T-helper 2 cell treated with Interferon-gamma antibody and Interleukin-4, amounts not matched to agents 5 μg/mL and 100 μg/mL, for 36 hours (primary cell): ENCODE measurements around the gene POT1.
"Not testable (repeated sequence)": the region's sequence is repeated elsewhere in the genome, so short reads cannot be mapped to it uniquely, and the experiment has no call there.

Experiments used
- DNase-seq: peaks from one replicate; pipeline ENCODE4 v3.0.0; 2021; ENCODE audit warnings: low spot score
- H3K27ac Mint-ChIP-seq: one replicate; pipeline ENCODE4 v1.8.0; 2021; ENCODE audit warnings: mild to moderate bottlenecking, mixed read lengths
- H3K27me3 Mint-ChIP-seq: one replicate; pipeline ENCODE4 v1.8.0; 2021; ENCODE audit warnings: low read depth, mixed read lengths
- H3K36me3 Mint-ChIP-seq: one replicate; pipeline ENCODE4 v1.8.0; 2021; ENCODE audit warnings: low read depth, mixed read lengths
- H3K4me1 Mint-ChIP-seq: one replicate; pipeline ENCODE4 v1.8.0; 2021; ENCODE audit warnings: low read depth, mixed read lengths
- H3K4me3 Mint-ChIP-seq: one replicate; pipeline ENCODE4 v1.8.0; 2022; ENCODE audit warnings: mild to moderate bottlenecking, moderate library complexity, mixed read lengths
- H3K9me3 Mint-ChIP-seq: one replicate; pipeline ENCODE4 v1.8.0; 2021; ENCODE audit warnings: mixed read lengths

POT1 gene, protein sequence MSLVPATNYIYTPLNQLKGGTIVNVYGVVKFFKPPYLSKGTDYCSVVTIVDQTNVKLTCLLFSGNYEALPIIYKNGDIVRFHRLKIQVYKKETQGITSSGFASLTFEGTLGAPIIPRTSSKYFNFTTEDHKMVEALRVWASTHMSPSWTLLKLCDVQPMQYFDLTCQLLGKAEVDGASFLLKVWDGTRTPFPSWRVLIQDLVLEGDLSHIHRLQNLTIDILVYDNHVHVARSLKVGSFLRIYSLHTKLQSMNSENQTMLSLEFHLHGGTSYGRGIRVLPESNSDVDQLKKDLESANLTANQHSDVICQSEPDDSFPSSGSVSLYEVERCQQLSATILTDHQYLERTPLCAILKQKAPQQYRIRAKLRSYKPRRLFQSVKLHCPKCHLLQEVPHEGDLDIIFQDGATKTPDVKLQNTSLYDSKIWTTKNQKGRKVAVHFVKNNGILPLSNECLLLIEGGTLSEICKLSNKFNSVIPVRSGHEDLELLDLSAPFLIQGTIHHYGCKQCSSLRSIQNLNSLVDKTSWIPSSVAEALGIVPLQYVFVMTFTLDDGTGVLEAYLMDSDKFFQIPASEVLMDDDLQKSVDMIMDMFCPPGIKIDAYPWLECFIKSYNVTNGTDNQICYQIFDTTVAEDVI

DNA sequence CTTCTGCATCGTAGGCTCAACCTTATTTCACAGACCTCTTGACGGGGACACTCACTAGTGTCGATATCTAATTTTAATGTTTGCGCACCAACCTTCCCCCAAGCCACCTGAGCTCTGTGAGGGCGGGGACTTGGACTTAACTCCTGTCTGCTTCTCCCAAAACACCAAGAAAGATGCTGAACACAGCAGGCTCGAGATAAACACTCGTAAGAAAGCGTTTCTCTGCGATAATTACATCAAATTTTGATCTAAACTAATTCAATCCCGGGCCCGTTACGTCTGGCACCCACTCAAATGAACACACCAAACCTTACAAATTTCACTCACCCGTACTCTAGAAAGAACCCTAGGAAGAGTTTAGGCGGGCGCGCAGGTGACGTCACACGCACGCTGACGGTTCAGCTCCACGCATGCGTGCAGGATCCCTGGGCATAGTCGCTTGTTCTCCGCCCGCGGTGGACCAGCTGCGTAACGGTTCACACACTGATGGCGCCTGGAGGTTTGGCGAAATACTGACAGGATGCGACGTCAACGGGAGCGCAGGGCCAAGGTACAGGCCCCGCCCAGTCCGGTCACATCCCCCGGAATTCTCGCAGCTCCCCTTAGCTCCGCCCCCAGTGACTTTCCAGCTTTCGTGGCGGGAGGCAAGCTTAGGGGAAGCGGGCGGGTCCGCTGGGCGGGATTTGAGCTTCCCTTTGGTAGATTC lies at the start of gene POT1:
TSS of gene POT1 (minus strand) at position 359 of the 706 bp plus-strand sequence. CDS start 32,652 bp downstream, outside the sequence.
- H3K4me3 Mint-ChIP-seq: peak within 1 kb of the TSS; percentile 98
- H3K9me3 Mint-ChIP-seq: no peaks in the 10 kb centered on the region
- peaks cover 22% of the 10 kb centered on the region for H3K36me3 Mint-ChIP-seq
- DNase-seq: peak; percentile 98
- peak within 1 kb of the TSS; percentile 90 for H3K27ac Mint-ChIP-seq
- H3K27me3 Mint-ChIP-seq: peaks cover 5% of the 10 kb centered on the region
- peaks cover 33% of the 10 kb centered on the region for H3K4me1 Mint-ChIP-seq

DNA sequence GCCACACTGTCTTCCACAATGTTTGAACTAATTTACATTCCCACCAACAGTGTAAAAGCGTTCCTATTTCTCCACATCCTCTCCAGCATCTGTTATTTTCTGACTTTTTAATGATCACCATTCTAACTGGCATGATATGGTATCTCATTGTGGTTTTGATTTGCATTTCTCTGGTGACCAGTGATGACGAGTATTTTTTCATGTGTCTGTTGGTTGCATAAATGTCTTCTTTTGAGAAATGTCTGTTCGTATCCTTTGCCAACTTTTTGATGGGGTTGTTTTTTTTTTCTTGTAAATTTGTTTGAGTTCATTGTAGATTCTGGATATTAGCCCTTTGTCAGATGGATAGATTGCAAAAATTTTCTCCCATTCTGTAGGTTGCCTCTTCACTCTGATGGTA lies 45.5 kb upstream of the POT1 start:
- not testable (repeated sequence) for H3K4me3 Mint-ChIP-seq, H3K36me3 Mint-ChIP-seq, H3K27me3 Mint-ChIP-seq, DNase-seq, H3K9me3 Mint-ChIP-seq, H3K27ac Mint-ChIP-seq, H3K4me1 Mint-ChIP-seq

DNA sequence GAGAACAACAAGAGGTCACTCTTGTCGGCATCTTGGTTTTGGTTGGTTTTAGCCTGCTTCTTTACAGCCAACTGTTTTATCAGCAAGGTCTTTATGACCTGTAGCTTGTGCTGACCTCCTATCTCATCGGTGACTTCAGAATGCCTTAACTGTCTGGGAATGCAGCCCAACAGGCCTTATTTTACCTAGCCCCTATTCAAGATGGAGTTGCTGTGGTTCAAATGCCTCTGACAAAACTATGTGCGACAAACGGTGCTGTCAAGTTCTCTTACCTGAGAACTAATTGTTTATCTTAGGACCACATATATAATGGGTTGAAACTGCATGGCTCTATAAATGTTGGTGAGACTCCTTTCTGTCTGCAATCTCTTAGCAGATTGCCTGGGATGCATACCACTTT lies 35.9 kb upstream of the POT1 start:
- Mint-ChIP-seq H3K9me3 (no peaks in the 10 kb centered on the region), H3K4me1 (no peaks in the 10 kb centered on the region), H3K4me3 (no peak overlapping the region)

DNA sequence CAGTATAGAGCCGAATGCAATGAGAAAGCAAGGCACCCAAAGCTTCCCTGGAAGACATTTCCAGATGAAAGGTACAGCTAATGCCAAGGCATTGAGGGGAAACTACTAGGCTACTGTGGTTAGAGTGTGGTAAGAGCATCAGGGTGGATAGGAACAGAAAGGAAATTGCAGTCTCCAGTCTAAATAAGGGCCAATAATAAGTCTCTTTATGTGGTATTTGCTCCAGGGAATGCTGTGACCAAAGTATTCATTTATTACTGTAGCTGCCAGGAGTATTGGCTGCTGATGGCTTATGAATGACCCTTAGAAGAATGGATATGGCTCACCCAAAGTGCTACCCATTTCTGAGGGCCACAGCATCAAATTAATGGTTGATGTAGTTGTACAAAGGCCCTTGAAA lies 30.1 kb upstream of the POT1 start:
- H3K4me1 Mint-ChIP-seq: no peaks in the 10 kb centered on the region
- no peaks in the 10 kb centered on the region for H3K36me3 Mint-ChIP-seq
- H3K27ac Mint-ChIP-seq: no peak overlapping the region
- H3K9me3 Mint-ChIP-seq: peaks cover 7% of the 10 kb centered on the region
- no peaks in the 10 kb centered on the region for H3K27me3 Mint-ChIP-seq
- DNase-seq: no peak
- no peak overlapping the region for H3K4me3 Mint-ChIP-seq

More for the DNA sequence above, 35.9 kb upstream of the POT1 start:
- no peaks in the 10 kb centered on the region for H3K27me3 Mint-ChIP-seq
- H3K36me3 Mint-ChIP-seq: no peaks in the 10 kb centered on the region
- no peak overlapping the region for H3K27ac Mint-ChIP-seq
- no peak for DNase-seq

DNA sequence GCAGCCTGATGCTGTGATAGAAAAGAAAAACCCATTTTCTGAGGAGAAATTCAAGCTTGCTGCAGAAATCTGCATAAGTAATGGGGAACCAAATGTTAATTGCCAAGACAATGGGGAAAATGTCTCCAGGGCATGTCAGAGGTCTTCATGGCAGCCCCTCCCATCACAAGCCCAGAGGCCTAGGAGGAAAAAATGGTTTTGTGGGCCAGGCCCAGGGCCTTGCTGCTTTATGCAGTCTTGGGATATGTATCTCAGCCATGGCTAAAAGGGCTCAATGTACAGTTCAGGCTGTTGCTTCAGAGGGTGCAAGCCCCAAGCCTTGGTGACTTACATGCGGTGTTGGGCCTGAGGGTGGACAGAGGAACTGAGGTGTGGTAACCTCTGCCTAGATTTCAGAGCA lies 28.3 kb upstream of the POT1 start:
- not testable (repeated sequence) for H3K27me3 Mint-ChIP-seq, H3K4me1 Mint-ChIP-seq, H3K36me3 Mint-ChIP-seq

DNA sequence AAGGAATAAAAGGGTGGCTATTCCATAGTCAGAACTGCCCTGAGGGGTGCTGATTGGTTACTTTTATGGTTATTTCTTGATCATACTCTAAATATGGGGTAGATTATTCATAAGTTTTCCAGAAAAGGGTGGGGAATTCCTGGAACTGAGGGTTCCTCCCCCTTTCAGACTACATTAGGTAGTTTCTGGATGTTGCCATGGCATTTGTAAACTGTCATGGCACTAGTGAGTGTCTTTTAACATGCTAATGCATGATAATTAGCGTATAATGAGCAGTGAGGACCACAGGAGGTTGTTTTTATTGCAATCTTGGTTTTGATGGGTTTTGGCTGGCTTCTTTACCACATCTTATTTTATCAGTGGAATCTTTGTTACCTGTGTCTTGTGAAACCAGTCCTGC lies 26.5 kb upstream of the POT1 start:
- Mint-ChIP-seq H3K27ac (no peak overlapping the region), H3K4me3 (no peak overlapping the region)

More for the DNA sequence above, 28.3 kb upstream of the POT1 start:
- not testable (repeated sequence) for DNase-seq, H3K9me3 Mint-ChIP-seq, H3K27ac Mint-ChIP-seq, H3K4me3 Mint-ChIP-seq

DNA sequence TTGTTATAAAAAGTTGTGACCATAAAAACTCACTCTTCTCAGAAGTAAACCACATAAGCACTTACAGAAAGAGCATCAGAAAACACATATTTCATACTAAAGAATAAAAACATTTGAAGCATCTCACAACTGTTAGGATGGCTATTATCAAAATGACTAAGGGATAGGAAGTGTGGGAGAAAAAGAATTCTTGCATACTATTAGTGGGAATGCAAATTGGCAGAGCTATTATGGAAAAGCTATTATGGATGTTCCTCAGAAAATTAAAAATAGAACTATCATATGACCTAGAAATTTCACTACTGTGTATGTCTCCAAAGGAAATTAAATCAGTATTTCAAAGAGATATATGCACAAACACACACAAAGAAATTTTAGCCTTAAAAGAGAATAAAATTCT lies 25.2 kb upstream of the POT1 start:
- H3K27ac Mint-ChIP-seq: no peak overlapping the region
- H3K4me3 Mint-ChIP-seq: no peak overlapping the region
- no peaks in the 10 kb centered on the region for H3K27me3 Mint-ChIP-seq
- peaks cover 7% of the 10 kb centered on the region for H3K9me3 Mint-ChIP-seq
- H3K36me3 Mint-ChIP-seq: no peaks in the 10 kb centered on the region
- no peaks in the 10 kb centered on the region for H3K4me1 Mint-ChIP-seq
- DNase-seq: no peak

More for the DNA sequence above, 26.5 kb upstream of the POT1 start:
- DNase-seq: no peak
- H3K36me3 Mint-ChIP-seq: no peaks in the 10 kb centered on the region
- peaks cover 7% of the 10 kb centered on the region for H3K9me3 Mint-ChIP-seq
- H3K27me3 Mint-ChIP-seq: no peaks in the 10 kb centered on the region
- H3K4me1 Mint-ChIP-seq: no peaks in the 10 kb centered on the region

DNA sequence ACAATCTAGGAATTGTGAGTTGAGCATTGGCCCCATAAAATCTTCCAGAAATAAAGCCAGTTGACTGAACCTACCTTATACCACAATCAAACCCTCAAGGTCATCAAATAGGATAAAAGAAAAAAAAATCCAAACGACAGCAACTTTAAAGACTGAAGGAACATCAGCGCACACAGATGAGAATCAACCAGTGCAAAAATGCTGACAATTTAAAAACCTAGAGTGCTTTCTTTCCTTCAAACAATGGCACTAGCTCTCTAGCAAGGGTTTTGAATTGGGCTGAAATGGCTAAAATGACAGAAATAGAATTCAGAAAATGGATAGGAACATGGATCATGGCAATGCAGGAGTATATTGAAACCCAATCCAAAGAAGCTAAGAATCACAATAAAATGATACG lies 16.1 kb upstream of the POT1 start:
- Mint-ChIP-seq H3K36me3 (no peaks in the 10 kb centered on the region), H3K4me1 (no peaks in the 10 kb centered on the region), H3K9me3 (no peaks in the 10 kb centered on the region), H3K27ac (no peak overlapping the region), H3K4me3 (no peak overlapping the region), H3K27me3 (no peaks in the 10 kb centered on the region)
- DNase-seq: no peak

DNA sequence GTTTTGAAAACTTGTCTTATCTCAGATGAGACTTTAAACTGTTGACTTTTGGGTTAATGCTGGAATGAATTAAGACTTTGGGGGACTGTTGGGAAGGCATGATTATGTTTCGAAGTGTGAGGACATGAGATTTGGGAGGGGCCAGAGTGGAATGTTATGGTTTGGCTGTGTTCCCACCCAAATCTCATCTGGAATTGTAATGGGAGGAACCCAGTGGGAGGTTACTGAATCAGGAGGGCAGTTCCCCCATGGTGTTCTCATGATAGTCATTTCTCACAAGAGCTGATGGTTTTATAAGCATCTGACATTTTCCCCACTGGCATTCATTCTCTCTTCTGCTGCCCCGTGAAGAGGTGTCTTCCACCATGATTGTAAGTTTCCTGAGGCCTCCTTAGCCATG lies 13.8 kb upstream of the POT1 start:
- Mint-ChIP-seq H3K4me1 (no peaks in the 10 kb centered on the region), H3K9me3 (no peaks in the 10 kb centered on the region), H3K4me3 (no peak overlapping the region), H3K27me3 (peaks cover 5% of the 10 kb centered on the region), H3K36me3 (no peaks in the 10 kb centered on the region), H3K27ac (no peak overlapping the region)
- no peak for DNase-seq

DNA sequence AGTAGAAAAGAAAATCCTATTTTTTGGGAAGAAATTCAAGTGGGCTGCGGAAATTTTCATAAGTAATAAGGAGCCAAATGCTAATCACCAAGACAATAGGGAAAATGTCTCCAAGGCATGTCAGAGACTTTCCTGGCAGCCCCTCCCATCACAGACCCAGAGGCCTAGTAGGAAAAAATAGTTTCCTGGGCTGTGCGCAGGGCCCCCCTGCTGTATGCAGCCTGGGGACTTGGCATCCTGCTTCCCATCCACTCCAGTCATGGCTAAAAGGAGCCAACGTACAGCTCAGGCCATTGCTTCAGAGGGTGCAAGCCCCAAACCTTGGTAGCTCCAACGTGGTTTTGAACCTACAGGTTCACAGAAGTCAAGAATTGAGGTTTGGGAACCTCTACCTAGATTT lies 12.8 kb upstream of the POT1 start:
- peaks cover 5% of the 10 kb centered on the region for H3K27me3 Mint-ChIP-seq
- DNase-seq: no peak
- no peaks in the 10 kb centered on the region for H3K4me1 Mint-ChIP-seq
- no peaks in the 10 kb centered on the region for H3K36me3 Mint-ChIP-seq
- H3K4me3 Mint-ChIP-seq: no peak overlapping the region
- no peaks in the 10 kb centered on the region for H3K9me3 Mint-ChIP-seq
- no peak overlapping the region for H3K27ac Mint-ChIP-seq

DNA sequence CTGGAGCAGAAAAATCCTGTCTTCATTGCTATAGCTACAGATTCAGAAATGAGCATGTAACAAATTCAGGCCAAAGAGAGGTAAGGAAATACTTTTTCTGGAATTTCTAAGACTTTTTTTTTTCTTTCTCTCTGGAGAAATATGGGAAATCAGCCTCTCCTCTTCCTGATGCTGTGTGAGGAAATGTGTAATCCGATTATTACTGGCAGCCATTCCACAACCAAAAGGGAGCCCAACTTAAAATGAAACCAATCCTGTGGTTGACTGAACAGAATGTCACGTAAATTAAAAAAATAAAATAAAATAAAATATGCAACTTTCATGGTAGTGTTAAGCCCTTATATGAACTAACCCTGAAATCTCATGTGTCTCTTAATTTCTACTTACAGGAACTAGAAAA lies 10.7 kb upstream of the POT1 start:
- no peak overlapping the region for H3K27ac Mint-ChIP-seq
- H3K9me3 Mint-ChIP-seq: no peaks in the 10 kb centered on the region

DNA sequence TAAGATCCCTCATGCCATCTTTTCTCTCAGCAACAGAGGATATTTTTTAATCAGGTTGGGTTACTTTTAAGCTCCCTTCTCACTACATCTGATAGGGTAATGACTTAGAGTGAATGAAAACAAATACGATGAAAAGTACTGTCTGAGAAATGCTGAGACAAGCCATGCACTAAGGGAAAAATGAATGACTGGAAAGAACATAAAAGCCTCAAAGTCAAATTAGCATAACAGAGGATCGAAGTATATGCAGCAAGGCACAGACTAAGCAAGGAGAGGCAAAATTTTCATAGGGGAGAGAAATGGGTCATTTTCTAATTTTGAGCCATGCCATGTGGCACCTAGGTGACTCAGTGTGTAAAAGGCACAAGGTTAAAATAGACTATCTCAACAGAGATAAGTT lies 8.5 kb upstream of the POT1 start:
- H3K27me3 Mint-ChIP-seq: peaks cover 5% of the 10 kb centered on the region
- H3K9me3 Mint-ChIP-seq: no peaks in the 10 kb centered on the region
- no peaks in the 10 kb centered on the region for H3K36me3 Mint-ChIP-seq
- no peak for DNase-seq
- no peaks in the 10 kb centered on the region for H3K4me1 Mint-ChIP-seq
- no peak overlapping the region for H3K27ac Mint-ChIP-seq
- H3K4me3 Mint-ChIP-seq: no peak overlapping the region

More for the DNA sequence above, 10.7 kb upstream of the POT1 start:
- Mint-ChIP-seq H3K36me3 (no peaks in the 10 kb centered on the region), H3K4me3 (no peak overlapping the region), H3K27me3 (peaks cover 5% of the 10 kb centered on the region), H3K4me1 (no peaks in the 10 kb centered on the region)
- DNase-seq: no peak

DNA sequence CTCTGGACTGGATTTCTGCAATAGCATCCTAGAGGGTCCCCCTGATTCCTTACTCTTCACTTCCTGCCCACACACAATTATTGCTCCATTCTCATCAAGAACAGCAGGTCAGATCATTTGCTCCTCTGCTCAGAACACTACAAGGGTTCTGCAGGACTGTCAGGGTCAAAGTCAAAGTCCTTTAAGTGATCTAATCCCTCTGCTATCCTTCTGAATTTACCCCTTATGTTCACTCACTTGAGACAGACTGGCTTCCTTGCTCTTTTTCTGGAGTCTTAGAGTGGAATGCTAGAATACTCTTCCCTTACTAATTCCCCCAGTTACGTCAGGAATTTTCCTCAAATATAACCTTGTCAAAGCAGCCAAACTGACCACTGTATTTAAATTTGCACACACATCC lies 7.5 kb upstream of the POT1 start:
- Mint-ChIP-seq H3K9me3 (no peaks in the 10 kb centered on the region), H3K27ac (no peak overlapping the region), H3K36me3 (no peaks in the 10 kb centered on the region), H3K4me3 (no peak overlapping the region), H3K4me1 (no peaks in the 10 kb centered on the region), H3K27me3 (peaks cover 5% of the 10 kb centered on the region)
- no peak for DNase-seq

DNA sequence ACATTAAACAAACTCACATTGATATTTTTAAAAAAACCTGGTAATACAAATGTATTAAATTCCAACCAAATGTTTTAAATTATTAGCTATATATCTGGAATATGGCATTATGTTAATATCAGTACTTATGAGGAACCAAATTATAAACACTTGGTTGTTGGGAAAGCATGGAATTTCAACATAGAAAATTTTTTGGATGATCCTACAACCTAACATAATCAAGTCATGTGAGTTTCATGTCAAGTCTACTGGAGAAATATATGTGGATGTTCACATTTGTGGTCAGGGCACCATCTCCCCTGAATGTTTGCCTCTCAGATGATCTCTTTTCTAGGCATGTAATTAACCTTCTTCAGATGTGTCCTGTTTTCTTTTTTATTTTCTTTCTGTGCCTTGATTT lies 5.2 kb upstream of the POT1 start:
- H3K4me1 Mint-ChIP-seq: peaks cover 2% of the 10 kb centered on the region

More for the DNA sequence above, 5.2 kb upstream of the POT1 start:
- H3K27me3 Mint-ChIP-seq: peaks cover 8% of the 10 kb centered on the region
- no peaks in the 10 kb centered on the region for H3K9me3 Mint-ChIP-seq
- DNase-seq: no peak
- H3K4me3 Mint-ChIP-seq: no peak overlapping the region
- H3K36me3 Mint-ChIP-seq: no peaks in the 10 kb centered on the region
- H3K27ac Mint-ChIP-seq: no peak overlapping the region
